GM21723 (cell line): ENCODE data around the gene SYT10.
"Not testable (repeated sequence)": the region's sequence is repeated elsewhere in the genome, so short reads cannot be mapped to it uniquely, and the experiment has no call there.

Experiments used
- ATAC-seq: cut with Tn5 transposase; IDR thresholded peaks from one replicate; pipeline ENCODE4 v1.9.1; 2021; ENCODE audit warnings: mild to moderate bottlenecking, moderate library complexity; ENCODE audit not compliant: unreplicated experiment

SYT10 gene

DNA sequence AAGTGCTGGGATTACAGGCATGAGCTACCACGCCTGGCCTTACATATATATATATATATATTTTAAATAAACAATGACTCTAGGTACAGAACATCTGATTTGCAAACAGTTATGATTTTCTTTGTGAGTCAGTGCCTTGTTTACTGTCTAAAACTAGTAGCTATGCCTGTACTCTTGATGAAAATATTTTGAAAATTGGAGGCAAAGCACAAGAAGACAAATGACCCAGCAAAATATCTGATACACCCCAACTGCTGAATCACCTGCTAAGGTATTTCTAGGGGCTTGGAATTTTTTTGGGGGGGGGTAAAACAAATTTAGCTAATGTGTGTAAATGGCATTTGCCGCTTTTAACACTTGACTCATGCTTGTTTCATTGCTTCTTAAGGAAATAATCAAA lies 69.3 kb downstream of the SYT10 start:
- ATAC-seq, result no peak

DNA sequence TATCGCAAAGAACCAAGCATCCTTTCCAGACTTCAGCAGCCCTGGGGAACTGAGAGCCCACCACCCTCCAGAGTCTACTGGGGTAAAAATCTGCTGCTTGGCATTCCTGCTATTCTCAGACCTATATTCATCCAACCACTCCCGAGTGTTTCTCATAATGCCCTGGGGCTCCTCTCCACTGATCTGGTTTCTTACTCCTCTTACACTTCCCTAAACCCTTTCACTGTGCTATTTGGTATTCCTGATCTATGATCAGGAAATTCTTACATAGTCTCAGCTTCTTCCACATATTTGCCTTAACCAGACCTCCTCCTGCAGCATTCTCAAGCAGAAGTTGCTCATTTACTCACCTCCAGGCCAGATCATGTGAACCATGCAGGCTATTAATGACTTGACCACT lies 82.4 kb downstream of the SYT10 start:
- no peak for ATAC-seq

DNA sequence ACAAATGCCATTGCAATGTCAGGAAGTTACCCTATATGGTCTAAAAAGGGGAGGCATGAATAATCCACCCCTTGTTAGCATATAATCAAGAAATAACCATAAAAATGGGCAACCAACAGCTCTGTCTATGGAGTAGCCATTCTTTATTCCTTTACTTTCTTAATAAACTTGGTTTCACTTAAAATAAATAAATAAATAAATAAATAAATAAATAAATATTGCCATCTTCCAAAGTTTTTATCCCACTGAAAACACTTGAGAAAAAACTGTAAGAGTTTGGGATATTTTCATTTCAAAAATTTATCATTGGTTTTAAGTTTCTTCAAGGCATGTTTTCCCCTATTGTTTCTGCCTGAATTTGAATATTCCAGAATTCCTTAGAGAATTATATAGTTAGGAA lies 89.8 kb downstream of the SYT10 start:
- no peak for ATAC-seq

DNA sequence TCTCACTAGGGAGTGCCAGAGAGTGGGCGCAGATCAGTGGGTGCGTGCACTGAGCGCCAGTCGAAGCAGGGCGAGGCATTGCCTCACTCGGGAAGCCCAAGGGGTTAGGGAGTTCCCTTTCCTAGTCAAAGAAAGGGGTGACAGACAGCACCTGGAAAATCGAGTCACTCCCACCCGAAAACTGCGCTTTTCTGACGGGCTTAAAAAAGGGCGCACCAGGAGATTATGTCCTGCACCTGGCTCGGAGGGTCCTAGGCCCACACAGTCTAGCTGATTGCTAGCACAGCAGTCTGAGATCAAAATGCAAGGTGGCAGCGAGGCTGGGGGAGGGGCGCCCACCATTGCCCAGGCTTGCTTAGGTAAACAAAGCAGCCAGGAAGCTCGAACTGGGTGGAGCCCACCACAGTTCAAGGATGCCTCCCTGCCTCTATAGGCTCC lies 107.6 kb downstream of the SYT10 start:
- ATAC-seq, result not testable (repeated sequence)

DNA sequence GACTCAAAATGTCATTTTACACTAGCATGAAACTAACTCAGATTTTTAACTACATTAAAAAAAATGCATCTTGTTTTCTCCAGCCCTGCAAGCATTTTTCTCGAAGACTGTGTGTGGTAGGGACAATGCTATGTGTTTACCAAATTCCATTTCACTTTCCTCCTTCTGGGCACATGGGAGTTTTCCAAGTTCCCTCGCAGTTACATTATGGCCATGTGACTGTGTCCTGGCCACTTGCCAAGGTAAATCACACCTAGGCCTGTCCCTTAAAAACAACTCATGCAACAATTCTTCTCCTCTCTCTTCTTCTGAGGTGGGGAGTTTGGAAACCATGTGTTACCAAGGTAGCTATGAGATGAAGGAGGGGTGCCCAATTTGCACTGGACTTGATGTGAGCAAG lies 108.7 kb downstream of the SYT10 start:
- ATAC-seq, result no peak
